Measurements from ENCODE around the gene PDE9A.

- TF ChIP-seq KAT7 (CRISPR knock-in tag; IDR thresholded peaks at IDR 0.05; ENCODE audit: borderline replicate concordance) = no peak
- no peak for TF ChIP-seq CTCF (IDR thresholded peaks at IDR 0.05)
- no peak for TF ChIP-seq USF2 (CRISPR knock-in tag; IDR thresholded peaks at IDR 0.05)
- no peak for TF ChIP-seq ARID4B (CRISPR knock-in tag; IDR thresholded peaks at IDR 0.05; ENCODE audit: borderline replicate concordance)
Measured at GRCh38 chr21:42664614-42665013, 11.2 kb downstream of the PDE9A start.

All from WTC11 (cell line).